ENCODE data around the gene ACE. TPM values are rescaled to one million over a fixed set of nuclear protein-coding genes. Genes with fewer than 3 reads are reported as not detected.
A peak's percentile ranks its signal among the peaks of the same experiment; 100 is the strongest.

Gene ACE
- total and polyA plus RNA-seq, 4 donors, result 1.1 to 6.9 (median 2.4) TPM

GRCh38 chr17:63492940-63493339, 16.1 kb downstream of the ACE start (continued):
- TF ChIP-seq EGR1 (IDR thresholded peaks at IDR 0.05; ENCODE audit: low read depth in 2 of 2), result no peak
- TF ChIP-seq YY1 (IDR thresholded peaks at IDR 0.05), result no peak
- TF ChIP-seq, protein P1, sequence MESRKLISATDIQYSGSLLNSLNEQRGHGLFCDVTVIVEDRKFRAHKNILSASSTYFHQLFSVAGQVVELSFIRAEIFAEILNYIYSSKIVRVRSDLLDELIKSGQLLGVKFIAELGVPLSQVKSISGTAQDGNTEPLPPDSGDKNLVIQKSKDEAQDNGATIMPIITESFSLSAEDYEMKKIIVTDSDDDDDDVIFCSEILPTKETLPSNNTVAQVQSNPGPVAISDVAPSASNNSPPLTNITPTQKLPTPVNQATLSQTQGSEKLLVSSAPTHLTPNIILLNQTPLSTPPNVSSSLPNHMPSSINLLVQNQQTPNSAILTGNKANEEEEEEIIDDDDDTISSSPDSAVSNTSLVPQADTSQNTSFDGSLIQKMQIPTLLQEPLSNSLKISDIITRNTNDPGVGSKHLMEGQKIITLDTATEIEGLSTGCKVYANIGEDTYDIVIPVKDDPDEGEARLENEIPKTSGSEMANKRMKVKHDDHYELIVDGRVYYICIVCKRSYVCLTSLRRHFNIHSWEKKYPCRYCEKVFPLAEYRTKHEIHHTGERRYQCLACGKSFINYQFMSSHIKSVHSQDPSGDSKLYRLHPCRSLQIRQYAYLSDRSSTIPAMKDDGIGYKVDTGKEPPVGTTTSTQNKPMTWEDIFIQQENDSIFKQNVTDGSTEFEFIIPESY (IDR thresholded peaks at IDR 0.05), result no peak
- TF ChIP-seq MAX (IDR thresholded peaks at IDR 0.05), result no peak
- no peak for TF ChIP-seq FOXA2 (IDR thresholded peaks at IDR 0.05)
- no peak for TF ChIP-seq JUND (IDR thresholded peaks at IDR 0.05)

DNA sequence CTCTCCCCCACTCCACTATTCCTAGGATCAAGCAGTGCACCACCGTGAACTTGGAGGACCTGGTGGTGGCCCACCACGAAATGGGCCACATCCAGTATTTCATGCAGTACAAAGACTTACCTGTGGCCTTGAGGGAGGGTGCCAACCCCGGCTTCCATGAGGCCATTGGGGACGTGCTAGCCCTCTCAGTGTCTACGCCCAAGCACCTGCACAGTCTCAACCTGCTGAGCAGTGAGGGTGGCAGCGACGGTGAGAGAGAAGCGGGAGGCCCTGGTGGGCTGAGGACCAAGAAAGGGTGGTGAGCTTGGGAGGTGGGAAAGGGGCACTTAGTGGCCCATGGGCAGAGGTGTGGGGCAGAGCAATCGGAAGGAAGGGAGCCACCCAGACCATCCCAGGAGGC, 16.6 kb downstream of the ACE start:
- DNase-seq (ENCODE audit: low spot score), result no peak
- Histone ChIP-seq H3K4me3 (ENCODE audit: low read depth in 1 of 3, low read length in 3 of 3) (no peak overlapping the region), H3K9ac (ENCODE audit: low read depth in 1 of 2, low read length in 2 of 2) (no peak overlapping the region), H3K9me3 (ENCODE audit: control insufficient read depth in 4 of 4, low read length in 3 of 4) (no peaks in the 10 kb centered on the region), H3K4me1 (ENCODE audit: control insufficient read depth in 4 of 4, insufficient read depth in 4 of 4, low read length in 3 of 4) (no peaks in the 10 kb centered on the region), H3K27ac (ENCODE audit: low read depth in 1 of 2, low read length in 2 of 2) (no peak overlapping the region), H3K27me3 (ENCODE audit: control insufficient read depth in 4 of 4, insufficient read depth in 4 of 4, low read length in 3 of 4) (no peaks in the 10 kb centered on the region), H3K36me3 (ENCODE audit: control insufficient read depth in 4 of 4, insufficient read depth in 3 of 4, low read depth in 1 of 4, low read length in 3 of 4) (no peaks in the 10 kb centered on the region)
- no peak for TF ChIP-seq JUND (IDR thresholded peaks at IDR 0.05)
- TF ChIP-seq EGR1 (IDR thresholded peaks at IDR 0.05; ENCODE audit: low read depth in 2 of 2), result no peak
- no peak for TF ChIP-seq RAD21 (IDR thresholded peaks at IDR 0.05)
- TF ChIP-seq SP1 (IDR thresholded peaks at IDR 0.05), result no peak
- TF ChIP-seq GABPA (IDR thresholded peaks at IDR 0.05 in 1 of 2, conservative IDR thresholded peaks at IDR 0.05 in 1 of 2), result no peak
- TF ChIP-seq, protein P1 (IDR thresholded peaks at IDR 0.05), result no peak
- TF ChIP-seq FOXA1 (IDR thresholded peaks at IDR 0.05), result no peak
- WGBS, result 98% methylated on average over 9 of the region's 9 CpGs

GRCh38 chr17:63494300-63494928, 17.6 kb downstream of the ACE start:
- peak; percentile 32 to 57 for TF ChIP-seq HNF4A (conservative IDR thresholded peaks at IDR 0.05)
- TF ChIP-seq HNF4G (IDR thresholded peaks at IDR 0.05), result no peak
- WGBS, result 83% methylated on average over 12 of the region's 12 CpGs
- no peak for DNase-seq (ENCODE audit: low spot score)
- Histone ChIP-seq H3K4me1 (ENCODE audit: control insufficient read depth in 4 of 4, insufficient read depth in 4 of 4, low read length in 3 of 4) (no peaks in the 10 kb centered on the region), H3K27me3 (ENCODE audit: control insufficient read depth in 4 of 4, insufficient read depth in 4 of 4, low read length in 3 of 4) (no peaks in the 10 kb centered on the region), H3K4me3 (ENCODE audit: low read depth in 1 of 3, low read length in 3 of 3) (no peak overlapping the region), H3K9ac (ENCODE audit: low read depth in 1 of 2, low read length in 2 of 2) (no peak overlapping the region), H3K27ac (ENCODE audit: low read depth in 1 of 2, low read length in 2 of 2) (no peak overlapping the region), H3K36me3 (ENCODE audit: control insufficient read depth in 4 of 4, insufficient read depth in 3 of 4, low read depth in 1 of 4, low read length in 3 of 4) (no peaks in the 10 kb centered on the region), H3K9me3 (ENCODE audit: control insufficient read depth in 4 of 4, low read length in 3 of 4) (no peaks in the 10 kb centered on the region)

GRCh38 chr17:63495491-63495890, 18.6 kb downstream of the ACE start:
- Histone ChIP-seq H3K27ac (ENCODE audit: low read depth in 1 of 2, low read length in 2 of 2) (no peak overlapping the region), H3K36me3 (ENCODE audit: control insufficient read depth in 4 of 4, insufficient read depth in 3 of 4, low read depth in 1 of 4, low read length in 3 of 4) (no peaks in the 10 kb centered on the region), H3K9me3 (ENCODE audit: control insufficient read depth in 4 of 4, low read length in 3 of 4) (no peaks in the 10 kb centered on the region), H3K4me1 (ENCODE audit: control insufficient read depth in 4 of 4, insufficient read depth in 4 of 4, low read length in 3 of 4) (no peaks in the 10 kb centered on the region), H3K27me3 (ENCODE audit: control insufficient read depth in 4 of 4, insufficient read depth in 4 of 4, low read length in 3 of 4) (peaks cover 0 to under 1% (median 0%) of the 10 kb centered on the region in 4 donors), H3K9ac (ENCODE audit: low read depth in 1 of 2, low read length in 2 of 2) (no peak overlapping the region), H3K4me3 (ENCODE audit: low read depth in 1 of 3, low read length in 3 of 3) (no peak overlapping the region)
- no peak for TF ChIP-seq HNF4G (IDR thresholded peaks at IDR 0.05)
- TF ChIP-seq SP1 (IDR thresholded peaks at IDR 0.05), result no peak
- TF ChIP-seq TAF1 (conservative IDR thresholded peaks at IDR 0.05), result no peak
- DNase-seq (ENCODE audit: low spot score), result no peak
- WGBS, result 92% methylated on average over 6 of the region's 6 CpGs
